22Rv1 (cell line): ENCODE data around the gene FBF1.

Source experiments
- CTCF ChIP-seq: fragments of 450-650 bp; IDR thresholded peaks from 2 replicates; pipeline ENCODE4 v1.5.1; 2017; ENCODE audit warnings: mild to moderate bottlenecking
- ZFX ChIP-seq: fragments of 450-650 bp; IDR thresholded peaks from 2 replicates; pipeline ENCODE4 v1.6.1; 2017; ENCODE audit warnings: antibody characterized with exemption, borderline replicate concordance

- TF ChIP-seq CTCF (no peak), ZFX (no peak)
These were observed 59.0 kb downstream of the FBF1 start for GRCh38 chr17:75881678-75882454.
